ENCODE measurements around the gene CSNK2A3. TPM values are rescaled to one million over a fixed set of nuclear protein-coding genes. Genes with fewer than 3 reads are reported as not detected.

The CSNK2A3 gene
- total RNA-seq, 4 donors from 2014 or later, result 1.5 to 6.8 (median 2.7) TPM

- H3K4me3 ChIP-seq, result no peak overlapping the region
- H3K36me3 ChIP-seq, result no peaks in the 10 kb centered on the region
- H3K27ac ChIP-seq, result no peak overlapping the region
- DNase-seq (ENCODE audit: low spot score in 2 of 2), result no peak
- H3K4me1 ChIP-seq, result peaks cover 6% of the 10 kb centered on the region
- no peak for TF ChIP-seq POLR2A (IDR thresholded peaks at IDR 0.05)
- TF ChIP-seq POLR2AphosphoS5 (IDR thresholded peaks at IDR 0.05), result no peak
- TF ChIP-seq CTCF (IDR thresholded peaks at IDR 0.05), result no peak
- no peak for TF ChIP-seq EP300 (IDR thresholded peaks at IDR 0.05)
- no peaks in the 10 kb centered on the region for H3K27me3 ChIP-seq
- H3K9me3 ChIP-seq, result no peaks in the 10 kb centered on the region
- WGBS, result 99% methylated on average over 5 of the region's 5 CpGs
Measured at GRCh38 chr11:11348303-11348702, 4.7 kb downstream of the CSNK2A3 start.

DNA sequence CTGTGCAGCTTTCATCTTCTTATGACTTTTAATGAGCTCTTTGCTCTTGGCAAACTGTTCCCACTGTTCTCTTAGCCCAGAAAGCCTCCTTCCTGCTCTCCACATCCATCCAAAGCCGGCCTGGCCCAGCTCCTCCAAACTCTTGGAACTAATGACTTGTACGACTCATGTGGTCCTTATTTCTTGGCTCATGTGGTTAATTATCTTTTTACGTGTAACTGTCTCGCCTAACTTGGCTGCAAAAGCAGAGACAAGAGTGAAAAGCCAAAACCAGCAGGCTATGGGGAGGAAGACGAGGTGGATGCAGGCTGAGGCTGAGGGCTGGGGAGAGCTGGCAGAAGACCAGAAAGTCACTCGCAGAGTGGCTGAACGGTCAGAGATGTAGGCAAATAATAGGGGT, 5.5 kb downstream of the CSNK2A3 start:
- Histone ChIP-seq H3K9me3 (no peaks in the 10 kb centered on the region), H3K27me3 (no peaks in the 10 kb centered on the region), H3K4me3 (no peak overlapping the region), H3K36me3 (no peaks in the 10 kb centered on the region), H3K4me1 (peaks cover 6% of the 10 kb centered on the region), H3K27ac (no peak overlapping the region)
- WGBS, result 50% methylated on average over 7 of the region's 7 CpGs
- no peak for DNase-seq (ENCODE audit: low spot score in 2 of 2)
- TF ChIP-seq EP300 (IDR thresholded peaks at IDR 0.05) (no peak), POLR2A (IDR thresholded peaks at IDR 0.05) (no peak), CTCF (IDR thresholded peaks at IDR 0.05) (no peak), POLR2AphosphoS5 (IDR thresholded peaks at IDR 0.05) (no peak)

- H3K27me3 ChIP-seq, result no peaks in the 10 kb centered on the region
- H3K9me3 ChIP-seq, result no peaks in the 10 kb centered on the region
- TF ChIP-seq POLR2A (IDR thresholded peaks at IDR 0.05) (no peak), EP300 (IDR thresholded peaks at IDR 0.05) (no peak), POLR2AphosphoS5 (IDR thresholded peaks at IDR 0.05) (no peak), CTCF (IDR thresholded peaks at IDR 0.05) (no peak)
- no peak overlapping the region for H3K27ac ChIP-seq
- no peak overlapping the region for H3K4me3 ChIP-seq
- 85% methylated on average over 4 of the region's 4 CpGs for WGBS
- H3K36me3 ChIP-seq, result no peaks in the 10 kb centered on the region
- H3K4me1 ChIP-seq, result peaks cover 6% of the 10 kb centered on the region
- DNase-seq (ENCODE audit: low spot score in 2 of 2), result no peak
Measured at GRCh38 chr11:11346303-11346702, 6.7 kb downstream of the CSNK2A3 start.

- Histone ChIP-seq H3K9me3 (no peaks in the 10 kb centered on the region), H3K36me3 (no peaks in the 10 kb centered on the region), H3K27me3 (no peaks in the 10 kb centered on the region), H3K4me3 (no peak overlapping the region), H3K27ac (no peak overlapping the region), H3K4me1 (peaks cover 6% of the 10 kb centered on the region)
- TF ChIP-seq EP300 (IDR thresholded peaks at IDR 0.05) (no peak), POLR2A (IDR thresholded peaks at IDR 0.05) (no peak)
- DNase-seq (ENCODE audit: low spot score in 2 of 2), result no peak
- WGBS, result 67% methylated on average over 1 of the region's 1 CpG
Measured at GRCh38 chr11:11345099-11345498, 8.0 kb downstream of the CSNK2A3 start.

GRCh38 chr11:11344045-11344444, 9.0 kb downstream of the CSNK2A3 start:
- DNase-seq (ENCODE audit: low spot score in 2 of 2), result no peak
- Histone ChIP-seq H3K27ac (no peak overlapping the region), H3K4me3 (no peak overlapping the region), H3K9me3 (no peaks in the 10 kb centered on the region), H3K36me3 (no peaks in the 10 kb centered on the region), H3K27me3 (no peaks in the 10 kb centered on the region), H3K4me1 (peaks cover 5% of the 10 kb centered on the region)
- TF ChIP-seq POLR2AphosphoS5 (IDR thresholded peaks at IDR 0.05) (no peak), EP300 (IDR thresholded peaks at IDR 0.05) (no peak), CTCF (IDR thresholded peaks at IDR 0.05) (no peak), POLR2A (IDR thresholded peaks at IDR 0.05) (no peak)
- WGBS, result 79% methylated on average over 3 of the region's 3 CpGs

DNA sequence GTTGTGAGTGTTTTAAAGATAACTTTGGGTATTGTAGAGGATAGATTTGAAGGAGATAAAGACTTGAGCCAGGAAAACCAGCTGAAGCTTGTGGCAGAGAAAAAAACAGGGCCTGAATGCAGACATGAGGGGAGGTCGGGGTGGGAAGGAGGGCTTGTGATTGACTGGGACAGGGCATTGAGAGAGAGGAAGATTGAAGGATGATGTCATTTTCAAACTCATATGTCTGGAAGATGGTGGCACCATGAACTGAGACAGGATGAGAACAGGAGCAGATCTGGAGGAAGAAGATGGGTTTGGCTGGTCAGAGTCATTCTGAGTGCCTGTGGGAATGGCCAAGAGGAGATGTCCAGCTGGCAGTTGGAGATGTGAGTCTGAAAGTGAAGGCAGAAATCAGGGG, 14.7 kb downstream of the CSNK2A3 start:
- WGBS, result 90% methylated on average over 1 of the region's 1 CpG
- H3K36me3 ChIP-seq, result no peaks in the 10 kb centered on the region
- TF ChIP-seq POLR2A (IDR thresholded peaks at IDR 0.05), result no peak
- no peak for TF ChIP-seq EP300 (IDR thresholded peaks at IDR 0.05)
- no peak for TF ChIP-seq POLR2AphosphoS5 (IDR thresholded peaks at IDR 0.05)
- no peak for TF ChIP-seq CTCF (IDR thresholded peaks at IDR 0.05)

More for the DNA sequence above, 14.7 kb downstream of the CSNK2A3 start:
- no peaks in the 10 kb centered on the region for H3K27me3 ChIP-seq
- no peak overlapping the region for H3K4me3 ChIP-seq
- no peak overlapping the region for H3K27ac ChIP-seq
- H3K9me3 ChIP-seq, result no peaks in the 10 kb centered on the region
- no peaks in the 10 kb centered on the region for H3K4me1 ChIP-seq
- no peak for DNase-seq (ENCODE audit: low spot score in 2 of 2)
